GM20000 (cell line): ENCODE results near the gene DNMT3B.
A peak's percentile ranks its signal among the peaks of the same experiment; 100 is the strongest.
"Not testable (repeated sequence)": the region's sequence is repeated elsewhere in the genome, so short reads cannot be mapped to it uniquely, and the experiment has no call there.

Experiments used
- DNase-seq: peaks from one replicate; pipeline ENCODE4 v3.0.0; 2012; ENCODE audit warnings: low spot score
- TF ChIP-seq, protein P1 (sequence below): IDR thresholded peaks from 2 replicates; pipeline ENCODE4 v1.5.1; 2012; ENCODE audit warnings: mild to moderate bottlenecking, control low read depth; ENCODE audit errors: extremely low read depth, missing control alignments

The DNMT3B gene

DNA sequence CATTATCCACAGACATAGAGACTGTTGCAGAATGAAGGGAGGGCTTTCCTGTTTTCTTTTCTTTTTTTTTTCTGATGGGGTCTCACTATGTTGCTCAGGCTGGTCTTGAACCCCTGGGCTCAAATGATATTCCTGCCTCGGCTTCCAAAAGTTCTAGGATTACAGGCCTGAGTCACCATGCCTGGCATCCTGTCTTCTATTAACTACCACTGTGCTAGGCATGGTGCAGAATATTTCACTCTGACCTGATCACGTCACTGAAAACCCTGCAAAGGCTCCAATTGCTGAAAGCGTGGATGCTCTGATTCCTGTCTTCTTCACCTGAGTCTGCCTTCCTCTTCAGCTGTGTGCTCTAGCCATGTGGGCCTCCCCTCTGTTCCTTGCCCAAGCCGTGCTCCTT is 8.5 kb upstream of the DNMT3B start:
- TF ChIP-seq, protein P1, sequence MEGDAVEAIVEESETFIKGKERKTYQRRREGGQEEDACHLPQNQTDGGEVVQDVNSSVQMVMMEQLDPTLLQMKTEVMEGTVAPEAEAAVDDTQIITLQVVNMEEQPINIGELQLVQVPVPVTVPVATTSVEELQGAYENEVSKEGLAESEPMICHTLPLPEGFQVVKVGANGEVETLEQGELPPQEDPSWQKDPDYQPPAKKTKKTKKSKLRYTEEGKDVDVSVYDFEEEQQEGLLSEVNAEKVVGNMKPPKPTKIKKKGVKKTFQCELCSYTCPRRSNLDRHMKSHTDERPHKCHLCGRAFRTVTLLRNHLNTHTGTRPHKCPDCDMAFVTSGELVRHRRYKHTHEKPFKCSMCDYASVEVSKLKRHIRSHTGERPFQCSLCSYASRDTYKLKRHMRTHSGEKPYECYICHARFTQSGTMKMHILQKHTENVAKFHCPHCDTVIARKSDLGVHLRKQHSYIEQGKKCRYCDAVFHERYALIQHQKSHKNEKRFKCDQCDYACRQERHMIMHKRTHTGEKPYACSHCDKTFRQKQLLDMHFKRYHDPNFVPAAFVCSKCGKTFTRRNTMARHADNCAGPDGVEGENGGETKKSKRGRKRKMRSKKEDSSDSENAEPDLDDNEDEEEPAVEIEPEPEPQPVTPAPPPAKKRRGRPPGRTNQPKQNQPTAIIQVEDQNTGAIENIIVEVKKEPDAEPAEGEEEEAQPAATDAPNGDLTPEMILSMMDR = no peak
- no peak for DNase-seq

DNA sequence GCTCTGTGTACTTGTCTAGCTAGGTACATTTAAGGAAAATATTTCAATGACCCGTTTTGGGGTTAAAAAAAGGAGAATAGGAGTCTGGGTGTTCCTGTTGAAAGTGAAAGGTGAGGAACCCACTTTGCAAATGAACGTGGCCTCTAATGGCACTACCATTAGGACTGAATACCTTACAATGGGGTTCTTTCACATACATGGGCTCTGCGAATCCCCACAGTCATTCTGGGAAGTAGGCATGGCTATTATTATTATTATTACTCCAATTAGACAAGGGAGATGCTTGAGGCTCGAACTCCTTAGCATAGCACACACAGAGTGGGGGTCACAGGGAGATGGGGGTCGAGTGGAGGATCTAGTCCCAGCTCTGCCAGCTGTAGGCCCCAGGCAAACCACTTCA is 6.0 kb upstream of the DNMT3B start:
- no peak for DNase-seq
- TF ChIP-seq, protein P1 = no peak

DNA sequence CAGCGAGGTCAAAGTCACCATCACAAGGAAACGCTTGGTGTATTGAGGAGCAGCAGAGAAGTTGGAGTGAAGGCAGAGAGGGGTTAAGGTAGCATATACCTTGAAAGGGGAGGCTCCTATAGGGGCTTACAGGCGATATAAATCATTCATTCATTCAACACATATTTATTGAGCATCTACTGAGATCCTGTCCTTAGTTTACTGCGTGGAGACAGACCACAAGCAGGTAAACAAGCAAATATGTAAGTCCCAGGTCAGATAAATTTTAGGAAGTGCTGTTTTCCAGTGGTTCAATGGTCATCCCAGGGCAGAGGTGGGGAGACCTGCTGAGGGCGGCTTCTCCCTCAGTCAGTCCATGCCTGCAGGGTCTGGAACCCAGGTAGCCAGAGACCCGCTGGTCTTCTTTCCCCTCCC is 761 bp upstream of the DNMT3B start:
- TF ChIP-seq, protein P1 = no peak
- DNase-seq = no peak

DNA sequence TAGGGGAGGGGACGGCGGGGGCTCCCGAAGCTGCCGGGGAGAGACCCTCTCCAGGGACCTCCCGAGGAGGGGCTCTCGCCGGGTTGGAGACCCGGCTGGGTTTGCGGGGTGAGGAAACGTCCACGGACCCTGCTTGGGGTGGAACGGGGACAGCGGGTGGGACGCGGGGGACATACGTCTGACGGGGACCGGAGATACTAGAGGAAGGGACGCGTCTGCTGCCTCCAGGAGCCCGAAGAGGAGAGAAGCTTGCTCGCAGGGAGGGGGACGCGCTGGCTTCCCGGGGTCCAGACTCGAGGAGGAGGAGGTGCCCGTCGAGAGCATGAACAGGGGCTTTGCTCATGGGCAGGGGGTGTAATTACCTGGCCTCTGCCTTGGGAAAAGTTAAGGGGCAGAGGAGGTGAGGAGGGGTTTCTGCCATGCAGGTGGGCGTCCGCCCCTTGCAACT is 593 bp downstream of the DNMT3B start:
- TF ChIP-seq, protein P1 = no peak
- peak; percentile 65 for DNase-seq

DNA sequence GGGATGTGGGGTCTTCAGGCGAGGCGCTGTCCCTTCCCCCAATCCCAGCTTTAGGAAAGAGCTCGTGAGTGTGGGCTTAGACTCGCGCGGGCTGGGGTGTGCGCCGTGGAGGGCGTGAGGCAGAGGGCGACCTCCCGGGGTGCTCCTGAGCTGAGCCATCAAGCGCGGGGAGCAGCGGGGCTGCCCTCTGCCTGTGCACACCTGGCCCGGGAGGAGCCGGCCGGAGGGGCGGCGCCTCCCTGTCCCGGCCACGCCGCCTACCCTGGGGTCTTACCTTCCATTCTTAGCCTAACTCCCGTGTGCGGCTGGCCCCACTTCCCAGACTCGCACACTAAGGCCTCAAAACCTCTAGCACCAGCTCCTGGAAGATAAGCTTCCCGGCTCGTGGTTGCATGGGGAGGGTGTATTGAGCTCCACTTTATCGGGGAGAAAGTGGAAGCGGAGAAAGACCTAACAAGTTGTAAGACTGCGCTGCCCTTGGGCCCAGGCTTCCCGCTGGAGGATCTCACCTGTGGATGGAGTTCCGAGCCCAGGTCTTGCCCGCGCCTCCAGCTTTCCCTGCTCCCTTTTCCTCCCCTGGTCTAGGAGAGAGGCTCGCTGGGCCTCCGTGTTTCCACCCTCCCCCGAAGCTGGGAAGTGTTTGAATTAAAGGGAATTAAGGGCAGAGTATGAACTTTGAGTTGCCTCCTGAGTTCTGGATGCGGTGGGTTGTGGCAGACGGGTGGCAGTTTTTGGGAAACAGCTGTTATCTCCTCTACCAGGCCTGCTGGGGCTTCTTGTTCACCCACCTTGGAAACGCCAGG is 1.2 kb downstream of the DNMT3B start:
- DNase-seq = peak; percentile 56
- TF ChIP-seq, protein P1 = no peak

DNA sequence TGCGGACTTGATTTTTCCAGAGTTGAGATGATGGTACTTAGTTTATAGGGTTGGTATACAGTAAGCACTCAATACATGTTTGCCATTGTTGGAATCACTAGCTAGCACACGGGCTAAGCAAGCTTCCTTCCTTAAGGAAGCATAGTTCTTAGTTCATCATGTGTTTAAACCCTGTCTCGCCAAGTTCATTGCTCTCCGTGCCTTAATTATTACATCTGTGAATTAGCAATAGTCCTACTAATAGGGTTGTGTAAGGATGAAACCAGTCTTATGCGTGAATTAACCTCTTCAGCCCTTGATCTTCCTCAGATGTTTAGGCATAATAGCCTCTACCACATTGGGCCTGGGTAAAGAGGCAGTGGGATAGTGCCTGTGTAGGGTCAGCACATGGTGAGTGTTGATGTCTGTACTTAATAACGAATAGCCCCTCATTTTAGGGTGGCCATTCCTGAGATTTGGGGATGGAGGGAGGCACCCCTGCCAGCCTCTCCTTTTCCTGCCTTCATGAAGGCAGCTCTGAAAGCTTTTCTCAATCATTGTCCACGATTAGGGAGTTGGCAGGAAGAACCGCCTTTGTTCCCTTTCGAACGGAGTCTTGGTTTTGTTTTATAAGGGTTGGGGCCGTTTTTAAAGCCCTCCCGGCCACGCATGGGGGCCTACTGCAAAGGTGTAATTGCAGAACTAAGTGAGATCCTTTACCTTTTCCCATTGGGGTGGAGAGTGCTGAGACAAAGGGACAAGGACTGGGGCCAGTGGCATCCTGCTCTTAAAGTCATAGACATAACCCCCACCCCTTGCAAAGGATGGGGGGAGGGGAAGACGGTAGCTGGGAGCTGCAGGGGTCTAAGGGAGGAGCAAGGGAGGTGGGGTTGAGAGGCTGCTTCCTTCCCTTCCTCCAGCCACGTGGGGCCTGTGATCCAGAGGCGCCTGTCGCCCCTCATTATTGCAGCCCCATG is 2.1 kb downstream of the DNMT3B start:
- TF ChIP-seq, protein P1 = no peak
- no peak for DNase-seq

DNA sequence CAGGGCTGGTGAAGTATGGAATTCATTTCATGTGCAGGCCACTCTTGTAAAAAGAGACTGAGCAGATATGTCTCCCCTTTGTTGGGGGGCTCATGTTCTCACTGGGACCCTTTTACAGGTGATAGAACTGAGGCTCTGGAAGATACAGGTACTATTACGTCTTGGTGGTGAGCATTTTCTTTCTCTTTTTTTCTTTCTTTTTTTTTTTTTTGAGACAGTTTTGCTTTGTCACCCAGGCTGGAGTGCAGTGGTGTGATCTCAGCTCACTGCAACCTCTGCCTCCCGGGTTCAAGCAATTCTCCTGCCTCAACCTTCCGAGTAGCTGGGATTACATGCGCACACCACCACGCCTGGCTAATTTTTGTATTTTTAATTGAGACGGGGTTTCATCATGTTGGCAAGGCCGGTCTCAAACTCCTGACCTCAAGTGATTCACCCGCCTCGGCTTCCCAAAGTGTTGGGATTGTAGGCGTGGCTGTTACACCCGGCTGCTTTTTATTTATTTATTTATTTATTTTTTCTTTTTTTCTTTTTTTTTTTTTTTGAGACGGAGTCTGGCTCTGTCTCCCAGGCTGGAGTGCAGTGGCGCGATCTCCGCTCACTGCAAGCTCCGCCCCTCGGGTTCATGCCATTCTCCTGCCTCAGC is 3.2 kb downstream of the DNMT3B start:
- not testable (repeated sequence) for DNase-seq
